RWPE1 (cell line): ENCODE measurements around the gene ZSCAN5C.
A peak's percentile ranks its signal among the peaks of the same experiment; 100 is the strongest.

Source experiments
- CTCF ChIA-PET: fragments of 350-600 bp; sonication (Branson Sonifier 250); formaldehyde crosslinking; extraction: SDS; loops from one replicate; lab custom pipeline; 2021; lab: Yijun Ruan, JAX
- POLR2A ChIA-PET: fragments of 400-600 bp; formaldehyde crosslinking; extraction: SDS; loops from one replicate; lab custom pipeline; 2020; ENCODE audit warnings: antibody characterized with exemption; ENCODE audit not compliant: low non-redundant PET; lab: Yijun Ruan, JAX
- DNase-seq: peaks from one replicate; pipeline ENCODE4 v3.0.0; 2012; ENCODE audit warnings: low spot score
- H3K27ac ChIP-seq: fragments of 450-650 bp; 2 replicates; pipeline ENCODE4 v1.5.1; 2017
- CTCF ChIP-seq: fragments of 450-650 bp; conservative IDR thresholded peaks from 2 replicates; pipeline ENCODE4 v1.5.1; 2017; ENCODE audit warnings: low read depth, mild to moderate bottlenecking

ZSCAN5C gene

GRCh38 chr19:56159009-56159559 lies 43.0 kb upstream of the ZSCAN5C start:
- TF ChIP-seq CTCF: no peak
- POLR2A ChIA-PET: no interaction called here
- no peak overlapping the region for H3K27ac ChIP-seq
- DNase-seq: no peak
- CTCF ChIA-PET: no interaction called here

- no peak overlapping the region for H3K27ac ChIP-seq
- CTCF ChIA-PET: no interaction called here
- DNase-seq: no peak
- POLR2A ChIA-PET: no interaction called here
- no peak for TF ChIP-seq CTCF
These were observed 42.3 kb upstream of the ZSCAN5C start for GRCh38 chr19:56159622-56160271.

GRCh38 chr19:56161534-56161933 lies 40.5 kb upstream of the ZSCAN5C start:
- no peak overlapping the region for H3K27ac ChIP-seq
- ChIA-PET POLR2A (no interaction called here), CTCF (no interaction called here)
- no peak for DNase-seq
- TF ChIP-seq CTCF: no peak

- ChIA-PET POLR2A (no interaction called here), CTCF (no interaction called here)
- TF ChIP-seq CTCF: no peak
- no peak overlapping the region for H3K27ac ChIP-seq
- DNase-seq: no peak
These were observed 39.8 kb upstream of the ZSCAN5C start for GRCh38 chr19:56162258-56162657.

- DNase-seq: no peak
- no peak for TF ChIP-seq CTCF
- ChIA-PET CTCF (no interaction called here), POLR2A (no interaction called here)
- no peak overlapping the region for H3K27ac ChIP-seq
These were observed 39.0 kb upstream of the ZSCAN5C start for GRCh38 chr19:56163097-56163496.

GRCh38 chr19:56167064-56167578 lies 35.0 kb upstream of the ZSCAN5C start:
- no peak for TF ChIP-seq CTCF
- H3K27ac ChIP-seq: no peak overlapping the region
- CTCF ChIA-PET: no interaction called here
- peak; percentile 34 for DNase-seq
- POLR2A ChIA-PET: no interaction called here
